Measurements from ENCODE around the gene HLCS.

Gene HLCS

GRCh38 chr21:36968976-36969375 is 2.5 kb upstream of the HLCS start:
- in situ Hi-C loops (cut with MboI; ENCODE audit: low pct_unique_long_range_greater_than_20kb, low sequenced_read_pairs, unreplicated experiment): no loop called here
- no peak for TF ChIP-seq CTCF (IDR thresholded peaks at IDR 0.05; ENCODE audit: extremely low read depth, insufficient read depth, missing control alignments)
- no peak for DNase-seq (ENCODE audit: low spot score)

GRCh38 chr21:36968414-36968813 is 1.9 kb upstream of the HLCS start:
- in situ Hi-C loops (cut with MboI; ENCODE audit: low pct_unique_long_range_greater_than_20kb, low sequenced_read_pairs, unreplicated experiment): no loop called here
- TF ChIP-seq CTCF (IDR thresholded peaks at IDR 0.05; ENCODE audit: extremely low read depth, insufficient read depth, missing control alignments): no peak
- DNase-seq (ENCODE audit: low spot score): no peak

- in situ Hi-C loops (cut with MboI; ENCODE audit: low pct_unique_long_range_greater_than_20kb, low sequenced_read_pairs, unreplicated experiment): no loop called here
- no peak for TF ChIP-seq CTCF (IDR thresholded peaks at IDR 0.05; ENCODE audit: extremely low read depth, insufficient read depth, missing control alignments)
- DNase-seq (ENCODE audit: low spot score): no peak
Measured at GRCh38 chr21:36966821-36967768, 626 bp upstream of the HLCS start.

GRCh38 chr21:36965720-36966065 is 776 bp downstream of the HLCS start:
- DNase-seq (ENCODE audit: low spot score): no peak
- in situ Hi-C loops (cut with MboI; ENCODE audit: low pct_unique_long_range_greater_than_20kb, low sequenced_read_pairs, unreplicated experiment): no loop called here
- no peak for TF ChIP-seq CTCF (IDR thresholded peaks at IDR 0.05; ENCODE audit: extremely low read depth, insufficient read depth, missing control alignments)

GRCh38 chr21:36964827-36965719 is 1.4 kb downstream of the HLCS start:
- TF ChIP-seq CTCF (IDR thresholded peaks at IDR 0.05; ENCODE audit: extremely low read depth, insufficient read depth, missing control alignments): no peak
- in situ Hi-C loops (cut with MboI; ENCODE audit: low pct_unique_long_range_greater_than_20kb, low sequenced_read_pairs, unreplicated experiment): no loop called here
- no peak for DNase-seq (ENCODE audit: low spot score)

GRCh38 chr21:36964398-36964797 is 2.1 kb downstream of the HLCS start:
- TF ChIP-seq CTCF (IDR thresholded peaks at IDR 0.05; ENCODE audit: extremely low read depth, insufficient read depth, missing control alignments): no peak
- no peak for DNase-seq (ENCODE audit: low spot score)
- in situ Hi-C loops (cut with MboI; ENCODE audit: low pct_unique_long_range_greater_than_20kb, low sequenced_read_pairs, unreplicated experiment): no loop called here
